SK-N-SH (cell line): ENCODE data around the gene CMBL. TPM values are rescaled to one million over a fixed set of nuclear protein-coding genes. Genes with fewer than 3 reads are reported as not detected.

Experiments
- CTCF ChIA-PET: fragments of 300-600, 350-600 bp; formaldehyde crosslinking; extraction: SDS; loops from one replicate; lab custom pipeline; 2021; lab: Yijun Ruan, JAX
- POLR2A ChIA-PET: fragments of 350-600 bp; sonication (Branson Sonifier 250); formaldehyde crosslinking; extraction: SDS; loops from one replicate; lab custom pipeline; 2020; ENCODE audit warnings: antibody characterized with exemption, inconsistent platforms; lab: Yijun Ruan, JAX
- DNase-seq: peaks from one replicate; pipeline ENCODE4 v3.0.0; 2012
- H2AFZ ChIP-seq: fragments of 200-600 bp; sonication (generic); 2 replicates; pipeline ENCODE4 v1.8.1; 2016; ENCODE audit warnings: antibody characterized with exemption, mild to moderate bottlenecking, low read depth
- H3F3A ChIP-seq: fragments of 200-600 bp; sonication (generic); replicated peaks from 2 replicates; pipeline ENCODE3; 2016; ENCODE audit warnings: antibody characterized with exemption, mild to moderate bottlenecking; ENCODE audit not compliant: insufficient read depth
- H3K27ac ChIP-seq, 2 experiments: fragments of 200-500 bp in 1 of 2; fragments of 200-600 bp in 1 of 2; sonication (Bioruptor generic) in 1 of 2; sonication (generic), shearing (Covaris generic) in 1 of 2; 2 replicates each; pipeline versions ENCODE4 v1.5.1 to v1.6.1; 2014 to 2016; ENCODE audit warnings: low read depth in 2 of 2, inconsistent platforms in 1 of 2, low read length in 1 of 2, mild to moderate bottlenecking in 1 of 2, mixed read lengths in 1 of 2
- H3K27me3 ChIP-seq: fragments of 200-600 bp; sonication (generic), shearing (Covaris generic); 2 replicates; pipeline ENCODE4 v1.6.1; 2016; ENCODE audit warnings: mixed run types; ENCODE audit not compliant: insufficient read depth
- H3K36me3 ChIP-seq, 2 experiments: fragments of 200-500 bp in 1 of 2; fragments of 200-600 bp in 1 of 2; sonication (Bioruptor generic) in 1 of 2; sonication (generic) in 1 of 2; replicated peaks in 1 of 2; 2 replicates each; pipeline versions ENCODE3 to v1.5.1; 2014 to 2016; ENCODE audit warnings: low read length in 1 of 2, mild to moderate bottlenecking in 1 of 2; ENCODE audit not compliant: insufficient read depth in 2 of 2, control insufficient read depth in 1 of 2
- H3K4me1 ChIP-seq, 2 experiments: fragments of 200-500 bp in 1 of 2; fragments of 200-600 bp in 1 of 2; sonication (Bioruptor generic) in 1 of 2; sonication (generic), shearing (Covaris generic) in 1 of 2; 2 replicates each; pipeline versions ENCODE4 v1.5.1 to v1.6.1; 2014 to 2016; ENCODE audit warnings: low read depth in 1 of 2, low read length in 1 of 2, mixed run types in 1 of 2; ENCODE audit not compliant: insufficient read depth in 2 of 2, control insufficient read depth in 1 of 2
- H3K4me2 ChIP-seq: fragments of 200-600 bp; sonication (generic), shearing (Covaris generic); 2 replicates; pipeline ENCODE4 v1.6.1; 2017; ENCODE audit warnings: mixed run types
- H3K4me3 ChIP-seq, 2 experiments: fragments of 200-500 bp in 1 of 2; fragments of 200-600 bp in 1 of 2; sonication (Bioruptor generic) in 1 of 2; sonication (generic), shearing (Covaris generic) in 1 of 2; 2 replicates each; pipeline versions ENCODE4 v1.5.1 to v1.8.1; 2014 to 2016; ENCODE audit warnings: low read depth in 2 of 2, inconsistent platforms in 1 of 2, low read length in 1 of 2, mild to moderate bottlenecking in 1 of 2, mixed read lengths in 1 of 2, moderate library complexity in 1 of 2
- H3K79me2 ChIP-seq: fragments of 200-600 bp; sonication (generic); 2 replicates; pipeline ENCODE4 v1.8.1; 2017; ENCODE audit warnings: mild to moderate bottlenecking; ENCODE audit not compliant: insufficient read depth
- H3K9ac ChIP-seq: fragments of 200-600 bp; sonication (generic); 2 replicates; pipeline ENCODE4 v1.6.1; 2017; ENCODE audit warnings: mixed run types
- H3K9me2 ChIP-seq: fragments of 200-600 bp; sonication (generic); 2 replicates; pipeline ENCODE4 v1.6.1; 2017; ENCODE audit warnings: mixed run types
- H3K9me3 ChIP-seq: fragments of 200-600 bp; sonication (generic); 2 replicates; pipeline ENCODE4 v1.6.1; 2017; ENCODE audit warnings: mixed run types, mild to moderate bottlenecking, moderate library complexity
- H4K20me1 ChIP-seq: fragments of 200-600 bp; sonication (generic); 2 replicates; pipeline ENCODE4 v1.6.1; 2017; ENCODE audit warnings: mild to moderate bottlenecking, mixed run types; ENCODE audit not compliant: insufficient read depth
- CHD2 ChIP-seq: fragments of 150-350 bp; IDR thresholded peaks from 2 replicates; pipeline ENCODE4 v1.6.1; 2018; ENCODE audit warnings: low read length; ENCODE audit not compliant: partially characterized antibody
- CTCF ChIP-seq: fragments of 200-600 bp; sonication (generic); IDR thresholded peaks from 2 replicates; pipeline ENCODE4 v1.6.1; 2017; ENCODE audit warnings: antibody characterized with exemption, mild to moderate bottlenecking, moderate library complexity
- EP300 ChIP-seq, 2 experiments: IDR thresholded peaks; 2 replicates each; pipeline versions ENCODE4 v1.4.0 to v1.6.1; 2012; ENCODE audit warnings: borderline replicate concordance in 1 of 2, low read depth in 1 of 2, low read length in 1 of 2
- FOSL2 ChIP-seq: IDR thresholded peaks from 2 replicates; pipeline ENCODE4 v1.4.0; 2012; ENCODE audit warnings: low read depth, mild to moderate bottlenecking, moderate library complexity, borderline replicate concordance
- FOXJ3 ChIP-seq: sonication (generic); formaldehyde crosslinking; IDR thresholded peaks from 2 replicates; pipeline ENCODE4 v1.5.1; 2020; ENCODE audit warnings: mild to moderate bottlenecking, missing genetic modification reagents
- FOXM1 ChIP-seq: IDR thresholded peaks from 2 replicates; pipeline ENCODE4 v1.4.0; 2012; ENCODE audit warnings: low read depth, mild to moderate bottlenecking
- GABPA ChIP-seq: IDR thresholded peaks from 2 replicates; pipeline ENCODE4 v1.4.0; 2012; ENCODE audit warnings: low read depth, mild to moderate bottlenecking
- GATA2 ChIP-seq: sonication (generic); formaldehyde crosslinking; IDR thresholded peaks from 2 replicates; pipeline ENCODE4 v1.5.0; 2020; ENCODE audit warnings: mild to moderate bottlenecking, missing genetic modification reagents
- JUND ChIP-seq: IDR thresholded peaks from 2 replicates; pipeline ENCODE4 v1.4.0; 2012
- MXI1 ChIP-seq: IDR thresholded peaks from 2 replicates; pipeline ENCODE4 v1.6.1; 2012; ENCODE audit warnings: mild to moderate bottlenecking, low read depth, low read length, improper control_type of control experiment
- PBX3 ChIP-seq: IDR thresholded peaks from 2 replicates; pipeline ENCODE4; 2012
- POLR2AphosphoS5 ChIP-seq: IDR thresholded peaks from 2 replicates; pipeline ENCODE4 v1.6.1; 2012; ENCODE audit warnings: low read depth, low read length
- RAD21 ChIP-seq: IDR thresholded peaks from 2 replicates; pipeline ENCODE4 v1.6.1; 2012; ENCODE audit warnings: mild to moderate bottlenecking, low read length
- RXRA ChIP-seq: IDR thresholded peaks from 2 replicates; pipeline ENCODE4 v1.4.0; 2012; ENCODE audit warnings: low read depth, mild to moderate bottlenecking, borderline replicate concordance
- SIN3A ChIP-seq: IDR thresholded peaks from 2 replicates; pipeline ENCODE4 v1.6.1; 2012; ENCODE audit warnings: low read depth, mild to moderate bottlenecking, low read length, moderate library complexity, borderline replicate concordance
- TEAD4 ChIP-seq: IDR thresholded peaks from 2 replicates; pipeline ENCODE4 v1.4.0; 2012; ENCODE audit warnings: mild to moderate bottlenecking, borderline replicate concordance; ENCODE audit not compliant: insufficient read depth
- WGBS: methylation state at CpG from one replicate; pipeline ENCODE4 v1.1.6; 2017; ENCODE audit warnings: low lambda C conversion rate; 5-methylcytosine and 5-hydroxymethylcytosine counted together
- polyA plus RNA-seq, 3 experiments: library from polyadenylated mRNA; depleted of rRNA; stranded (reverse); fragments of >200 nt; gene quantifications; 2 replicates each; pipeline ENCODE4 v1.2.3, GENCODE V29; 2012
- TF ChIP-seq, protein P1 (sequence below): IDR thresholded peaks from 2 replicates; pipeline ENCODE4 v1.6.1; 2012; ENCODE audit warnings: mild to moderate bottlenecking, low read depth, low read length, moderate library complexity
- TF ChIP-seq, protein P2 (sequence below): fragments of 150-350 bp; IDR thresholded peaks from 2 replicates; pipeline ENCODE4 v1.6.1; 2017; ENCODE audit warnings: antibody characterized with exemption, low read length, low read depth, borderline replicate concordance
- TF ChIP-seq, protein P3 (sequence below): IDR thresholded peaks from 2 replicates; pipeline ENCODE4 v1.4.0; 2012; ENCODE audit warnings: low read depth
- TF ChIP-seq, protein P4 (sequence below): IDR thresholded peaks from 2 replicates; pipeline ENCODE4 v1.4.0; 2012; ENCODE audit warnings: low read depth, borderline replicate concordance

CMBL gene
- polyA plus RNA-seq, 1 of the 3 experiments (the other 2 are of a cell fraction), result 61.0 TPM

DNA sequence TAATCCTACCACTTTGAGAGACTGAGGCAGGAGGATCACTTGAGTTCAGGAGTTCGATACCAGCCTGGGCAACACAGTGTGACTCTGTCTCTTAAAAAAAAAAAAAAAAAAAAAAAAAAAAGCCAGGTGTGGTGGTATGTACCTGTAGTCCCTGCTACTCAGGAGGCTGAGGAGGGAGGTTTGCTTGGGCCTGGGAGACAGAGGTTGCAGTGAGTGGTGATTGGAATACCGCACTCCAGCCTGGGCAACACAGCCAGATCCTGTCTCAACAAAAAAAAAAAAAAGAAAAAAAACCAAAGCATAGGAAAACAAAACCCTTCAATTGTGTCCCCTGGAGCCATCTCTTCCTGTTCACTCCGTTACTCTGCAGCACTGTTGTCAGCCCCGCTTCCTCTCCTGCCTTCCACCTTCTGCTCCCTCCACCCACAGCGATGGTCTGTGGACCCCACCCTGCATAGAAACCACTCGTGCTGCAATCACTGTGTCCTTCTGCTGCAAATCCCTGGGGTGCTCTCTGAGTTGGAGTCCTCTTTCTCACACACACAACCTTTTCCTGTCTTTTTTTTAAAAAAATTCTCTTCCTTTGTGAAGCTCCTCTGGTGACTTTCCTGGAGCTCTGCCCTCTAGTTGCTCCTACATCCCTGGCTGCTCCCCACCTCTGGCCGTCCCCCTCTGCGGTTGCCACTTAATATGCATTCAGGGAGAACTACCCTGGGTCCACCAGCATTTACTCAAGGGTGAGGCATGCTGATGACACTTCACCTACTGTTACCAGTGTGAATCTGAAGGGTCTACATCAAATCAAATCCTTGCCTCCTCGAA is 35.4 kb downstream of the CMBL start:
- H3K4me3 ChIP-seq, result no peak overlapping the region
- ChIA-PET POLR2A (no interaction called here), CTCF (interaction anchor here (1.2 kb wide), 1 partner anchor 12 kb away, joined by 6 read pairs; no protein-coding TSS in a partner anchor)

More for the DNA sequence above, 35.4 kb downstream of the CMBL start:
- Histone ChIP-seq H3K4me1 (no peaks in the 10 kb centered on the region), H3K36me3 (no peaks in the 10 kb centered on the region), H3K9me3 (no peaks in the 10 kb centered on the region), H3K27ac (no peak overlapping the region), H3K9me2 (no peaks in the 10 kb centered on the region), H3K4me2 (no peak overlapping the region), H2AFZ (no peak overlapping the region), H3K9ac (no peak overlapping the region), H3F3A (no peaks in the 10 kb centered on the region), H3K79me2 (no peaks in the 10 kb centered on the region), H3K27me3 (no peaks in the 10 kb centered on the region), H4K20me1 (no peaks in the 10 kb centered on the region)
- no peak for DNase-seq
- TF ChIP-seq, protein P1, sequence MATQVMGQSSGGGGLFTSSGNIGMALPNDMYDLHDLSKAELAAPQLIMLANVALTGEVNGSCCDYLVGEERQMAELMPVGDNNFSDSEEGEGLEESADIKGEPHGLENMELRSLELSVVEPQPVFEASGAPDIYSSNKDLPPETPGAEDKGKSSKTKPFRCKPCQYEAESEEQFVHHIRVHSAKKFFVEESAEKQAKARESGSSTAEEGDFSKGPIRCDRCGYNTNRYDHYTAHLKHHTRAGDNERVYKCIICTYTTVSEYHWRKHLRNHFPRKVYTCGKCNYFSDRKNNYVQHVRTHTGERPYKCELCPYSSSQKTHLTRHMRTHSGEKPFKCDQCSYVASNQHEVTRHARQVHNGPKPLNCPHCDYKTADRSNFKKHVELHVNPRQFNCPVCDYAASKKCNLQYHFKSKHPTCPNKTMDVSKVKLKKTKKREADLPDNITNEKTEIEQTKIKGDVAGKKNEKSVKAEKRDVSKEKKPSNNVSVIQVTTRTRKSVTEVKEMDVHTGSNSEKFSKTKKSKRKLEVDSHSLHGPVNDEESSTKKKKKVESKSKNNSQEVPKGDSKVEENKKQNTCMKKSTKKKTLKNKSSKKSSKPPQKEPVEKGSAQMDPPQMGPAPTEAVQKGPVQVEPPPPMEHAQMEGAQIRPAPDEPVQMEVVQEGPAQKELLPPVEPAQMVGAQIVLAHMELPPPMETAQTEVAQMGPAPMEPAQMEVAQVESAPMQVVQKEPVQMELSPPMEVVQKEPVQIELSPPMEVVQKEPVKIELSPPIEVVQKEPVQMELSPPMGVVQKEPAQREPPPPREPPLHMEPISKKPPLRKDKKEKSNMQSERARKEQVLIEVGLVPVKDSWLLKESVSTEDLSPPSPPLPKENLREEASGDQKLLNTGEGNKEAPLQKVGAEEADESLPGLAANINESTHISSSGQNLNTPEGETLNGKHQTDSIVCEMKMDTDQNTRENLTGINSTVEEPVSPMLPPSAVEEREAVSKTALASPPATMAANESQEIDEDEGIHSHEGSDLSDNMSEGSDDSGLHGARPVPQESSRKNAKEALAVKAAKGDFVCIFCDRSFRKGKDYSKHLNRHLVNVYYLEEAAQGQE, result no peak
- TF ChIP-seq POLR2AphosphoS5 (no peak), FOXJ3 (CRISPR knock-in tag) (no peak), FOSL2 (no peak), EP300 (IDR thresholded peaks at IDR 0.05; ENCODE audit: borderline replicate concordance in 1 of 2, low read depth in 1 of 2, low read length in 1 of 2) (no peak), GABPA (no peak), MXI1 (no peak), RXRA (no peak), GATA2 (CRISPR knock-in tag) (no peak), CTCF (no peak), CHD2 (no peak), SIN3A (no peak), TEAD4 (no peak), PBX3 (no peak), FOXM1 (no peak), JUND (no peak), RAD21 (no peak)
- TF ChIP-seq, protein P2, sequence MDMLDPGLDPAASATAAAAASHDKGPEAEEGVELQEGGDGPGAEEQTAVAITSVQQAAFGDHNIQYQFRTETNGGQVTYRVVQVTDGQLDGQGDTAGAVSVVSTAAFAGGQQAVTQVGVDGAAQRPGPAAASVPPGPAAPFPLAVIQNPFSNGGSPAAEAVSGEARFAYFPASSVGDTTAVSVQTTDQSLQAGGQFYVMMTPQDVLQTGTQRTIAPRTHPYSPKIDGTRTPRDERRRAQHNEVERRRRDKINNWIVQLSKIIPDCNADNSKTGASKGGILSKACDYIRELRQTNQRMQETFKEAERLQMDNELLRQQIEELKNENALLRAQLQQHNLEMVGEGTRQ, result no peak
- TF ChIP-seq, protein P3, sequence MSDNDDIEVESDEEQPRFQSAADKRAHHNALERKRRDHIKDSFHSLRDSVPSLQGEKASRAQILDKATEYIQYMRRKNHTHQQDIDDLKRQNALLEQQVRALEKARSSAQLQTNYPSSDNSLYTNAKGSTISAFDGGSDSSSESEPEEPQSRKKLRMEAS, result no peak
- TF ChIP-seq, protein P4, sequence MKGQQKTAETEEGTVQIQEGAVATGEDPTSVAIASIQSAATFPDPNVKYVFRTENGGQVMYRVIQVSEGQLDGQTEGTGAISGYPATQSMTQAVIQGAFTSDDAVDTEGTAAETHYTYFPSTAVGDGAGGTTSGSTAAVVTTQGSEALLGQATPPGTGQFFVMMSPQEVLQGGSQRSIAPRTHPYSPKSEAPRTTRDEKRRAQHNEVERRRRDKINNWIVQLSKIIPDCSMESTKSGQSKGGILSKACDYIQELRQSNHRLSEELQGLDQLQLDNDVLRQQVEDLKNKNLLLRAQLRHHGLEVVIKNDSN, result no peak
- WGBS, result 92% methylated on average over 9 of the region's 9 CpGs
